GM12873 (cell line): ENCODE measurements around the gene PANK3.

ENCODE experiments used
- TF ChIP-seq, protein P1 (sequence below): IDR thresholded peaks from 2 replicates; pipeline ENCODE4 v1.5.1; 2012; ENCODE audit warnings: low read depth, mild to moderate bottlenecking, moderate library complexity, low read length, control low read depth; ENCODE audit not compliant: insufficient read depth; ENCODE audit errors: missing control alignments

PANK3 gene

GRCh38 chr5:168596927-168597326 lies 17.8 kb upstream of the PANK3 start:
- TF ChIP-seq, protein P1, sequence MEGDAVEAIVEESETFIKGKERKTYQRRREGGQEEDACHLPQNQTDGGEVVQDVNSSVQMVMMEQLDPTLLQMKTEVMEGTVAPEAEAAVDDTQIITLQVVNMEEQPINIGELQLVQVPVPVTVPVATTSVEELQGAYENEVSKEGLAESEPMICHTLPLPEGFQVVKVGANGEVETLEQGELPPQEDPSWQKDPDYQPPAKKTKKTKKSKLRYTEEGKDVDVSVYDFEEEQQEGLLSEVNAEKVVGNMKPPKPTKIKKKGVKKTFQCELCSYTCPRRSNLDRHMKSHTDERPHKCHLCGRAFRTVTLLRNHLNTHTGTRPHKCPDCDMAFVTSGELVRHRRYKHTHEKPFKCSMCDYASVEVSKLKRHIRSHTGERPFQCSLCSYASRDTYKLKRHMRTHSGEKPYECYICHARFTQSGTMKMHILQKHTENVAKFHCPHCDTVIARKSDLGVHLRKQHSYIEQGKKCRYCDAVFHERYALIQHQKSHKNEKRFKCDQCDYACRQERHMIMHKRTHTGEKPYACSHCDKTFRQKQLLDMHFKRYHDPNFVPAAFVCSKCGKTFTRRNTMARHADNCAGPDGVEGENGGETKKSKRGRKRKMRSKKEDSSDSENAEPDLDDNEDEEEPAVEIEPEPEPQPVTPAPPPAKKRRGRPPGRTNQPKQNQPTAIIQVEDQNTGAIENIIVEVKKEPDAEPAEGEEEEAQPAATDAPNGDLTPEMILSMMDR: no peak

- TF ChIP-seq, protein P1: no peak
Observed at GRCh38 chr5:168592014-168592368, 12.8 kb upstream of the PANK3 start.

GRCh38 chr5:168591302-168592013 lies 12.3 kb upstream of the PANK3 start:
- TF ChIP-seq, protein P1: no peak

DNA sequence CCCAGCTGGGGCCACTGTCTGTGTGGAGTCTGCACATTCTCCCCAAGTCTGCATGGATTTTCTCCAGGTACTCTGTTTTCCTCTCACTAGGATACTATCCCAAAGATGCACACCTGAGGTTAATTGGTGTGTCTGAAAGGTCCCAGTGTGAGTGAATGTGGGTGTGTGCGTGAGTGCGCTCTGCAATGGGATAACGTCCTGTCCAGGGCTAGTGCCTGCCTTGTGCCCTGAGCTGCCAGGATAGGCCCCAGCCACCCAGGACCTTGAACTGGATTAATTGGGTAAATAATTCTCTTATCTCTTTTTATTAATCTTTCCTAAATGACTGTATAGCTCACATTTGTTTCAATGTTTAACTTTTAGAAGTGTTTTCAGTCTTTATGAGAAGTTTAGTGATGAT lies 11.5 kb upstream of the PANK3 start:
- TF ChIP-seq, protein P1: no peak

- TF ChIP-seq, protein P1: no peak
Observed at GRCh38 chr5:168587987-168588386, 8.8 kb upstream of the PANK3 start.

DNA sequence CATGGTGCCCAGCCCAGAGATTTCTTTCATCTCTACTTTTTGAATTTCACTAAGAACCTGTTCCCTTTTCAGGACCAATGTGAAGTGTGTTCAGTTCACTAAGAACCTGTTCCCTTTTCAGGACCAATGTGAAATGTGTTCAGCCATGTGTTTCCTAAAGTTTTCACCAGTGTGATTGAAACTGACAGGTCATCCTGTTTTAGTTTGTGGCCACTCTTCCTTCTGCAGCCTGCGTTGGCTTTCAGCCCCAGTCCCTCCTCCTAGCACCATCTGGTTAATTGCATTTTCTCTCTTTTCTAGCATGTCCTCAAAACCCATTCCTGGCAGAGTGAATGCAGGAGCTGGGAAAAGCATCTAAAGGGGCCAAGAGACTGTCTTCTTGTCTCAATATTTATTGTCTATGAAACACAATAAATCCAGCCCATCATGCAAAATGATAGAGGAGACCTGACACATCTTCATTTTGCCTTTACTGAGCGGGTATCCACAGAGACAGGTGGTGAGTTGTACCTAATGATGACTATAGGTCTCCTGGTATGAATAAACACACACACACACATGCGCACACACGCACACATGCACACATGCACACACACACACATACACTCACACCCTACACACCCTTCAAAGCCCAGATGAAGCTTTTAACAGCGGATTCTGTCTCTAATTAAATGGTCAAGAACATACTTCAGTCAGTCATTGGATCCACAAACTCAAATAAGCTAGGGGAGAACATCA lies 6.1 kb upstream of the PANK3 start:
- TF ChIP-seq, protein P1: no peak

DNA sequence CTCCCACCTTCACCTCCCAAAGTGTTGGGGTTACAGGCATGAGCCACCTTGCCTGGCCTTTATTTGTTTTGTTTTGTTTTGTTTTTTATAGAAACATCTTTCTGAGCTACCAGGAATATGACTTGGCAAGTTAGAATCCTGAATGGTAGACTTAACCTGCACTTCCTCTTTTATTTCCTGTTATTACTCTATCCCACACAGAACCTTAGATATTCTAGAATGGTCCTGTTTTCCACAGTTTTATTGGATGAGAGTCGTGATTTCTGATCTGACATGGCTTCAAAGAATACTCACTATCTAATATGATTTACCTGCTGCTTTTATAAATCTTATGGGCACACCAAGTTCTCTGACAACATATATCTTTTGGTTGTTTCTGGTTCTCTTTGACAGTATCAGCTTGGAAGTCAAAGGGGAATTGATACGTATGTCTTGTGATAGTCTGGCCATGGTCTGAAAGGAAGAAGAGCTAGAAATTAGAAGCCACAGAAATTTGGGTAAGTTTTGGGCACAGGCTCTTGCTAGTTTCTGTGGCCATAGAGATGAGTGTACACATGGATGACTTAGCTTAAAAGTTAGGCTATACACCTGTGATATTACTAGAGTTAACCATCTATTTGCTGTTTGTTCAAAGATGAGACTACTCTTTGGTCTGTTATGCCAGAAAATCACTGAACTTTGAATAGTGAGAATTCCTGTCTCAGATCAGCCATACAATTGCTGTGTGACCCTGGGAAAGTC lies 4.7 kb upstream of the PANK3 start:
- TF ChIP-seq, protein P1: no peak
